Measurements from ENCODE around the gene EXOG. TPM values are rescaled to one million over a fixed set of nuclear protein-coding genes. Genes with fewer than 3 reads are reported as not detected.

The EXOG gene
- total and polyA plus RNA-seq, 2 donors (not counting 1 experiment from before 2014, with no cell fraction given) = 14.2 to 16.4 TPM

DNA sequence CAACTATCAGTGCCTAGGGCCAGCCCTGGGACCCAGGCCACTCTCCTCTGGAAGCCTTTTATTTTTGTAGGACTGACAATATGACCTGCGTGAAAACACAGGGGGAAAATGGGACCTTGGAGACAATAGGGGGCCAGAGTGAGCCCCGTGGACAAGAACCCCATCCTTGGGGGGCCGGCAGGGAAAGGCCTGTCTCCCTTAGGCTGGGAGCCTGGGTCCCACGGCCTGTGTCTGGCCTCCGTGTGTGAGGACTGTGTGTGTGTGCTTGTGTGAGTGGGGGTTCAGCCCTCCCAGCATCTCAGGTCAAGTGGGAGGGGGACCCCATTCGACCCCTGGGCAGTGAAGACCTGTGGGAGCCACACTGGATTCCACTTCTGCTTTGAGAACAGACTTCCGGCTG is 53.3 kb downstream of the EXOG start:
- Histone ChIP-seq H4K20me1 (ENCODE audit: control insufficient read depth, extremely low read depth, insufficient read depth, low read length) (no peaks in the 10 kb centered on the region), H3K79me2 (ENCODE audit: control insufficient read depth, insufficient read depth, low read length) (no peaks in the 10 kb centered on the region), H3K4me2 (ENCODE audit: extremely low read depth, insufficient read depth, low read length) (no peak overlapping the region), H3K27me3 (ENCODE audit: control insufficient read depth, insufficient read depth, low read length) (peaks cover 4% of the 10 kb centered on the region), H3K9me3 (ENCODE audit: control insufficient read depth, insufficient read depth, low read depth, low read length) (no peaks in the 10 kb centered on the region), H2AFZ (ENCODE audit: low read length) (no peak overlapping the region), H3K4me3 (replicated peaks in 1 of 4; ENCODE audit: control extremely low read depth in 1 of 4, insufficient read depth in 1 of 4, low read depth in 3 of 4, low read length in 4 of 4) (no peak overlapping the region), H3K27ac (ENCODE audit: insufficient read depth, low read length) (no peak overlapping the region), H3K4me1 (ENCODE audit: control insufficient read depth, extremely low read depth, insufficient read depth, low read length) (no peaks in the 10 kb centered on the region), H3K36me3 (ENCODE audit: control insufficient read depth, insufficient read depth, low read length) (no peaks in the 10 kb centered on the region), H3K9ac (ENCODE audit: insufficient read depth, low read length) (no peak overlapping the region)
- no peak for TF ChIP-seq EZH2 (IDR thresholded peaks at IDR 0.05; ENCODE audit: low read length, missing control alignments)
- TF ChIP-seq, protein P1, sequence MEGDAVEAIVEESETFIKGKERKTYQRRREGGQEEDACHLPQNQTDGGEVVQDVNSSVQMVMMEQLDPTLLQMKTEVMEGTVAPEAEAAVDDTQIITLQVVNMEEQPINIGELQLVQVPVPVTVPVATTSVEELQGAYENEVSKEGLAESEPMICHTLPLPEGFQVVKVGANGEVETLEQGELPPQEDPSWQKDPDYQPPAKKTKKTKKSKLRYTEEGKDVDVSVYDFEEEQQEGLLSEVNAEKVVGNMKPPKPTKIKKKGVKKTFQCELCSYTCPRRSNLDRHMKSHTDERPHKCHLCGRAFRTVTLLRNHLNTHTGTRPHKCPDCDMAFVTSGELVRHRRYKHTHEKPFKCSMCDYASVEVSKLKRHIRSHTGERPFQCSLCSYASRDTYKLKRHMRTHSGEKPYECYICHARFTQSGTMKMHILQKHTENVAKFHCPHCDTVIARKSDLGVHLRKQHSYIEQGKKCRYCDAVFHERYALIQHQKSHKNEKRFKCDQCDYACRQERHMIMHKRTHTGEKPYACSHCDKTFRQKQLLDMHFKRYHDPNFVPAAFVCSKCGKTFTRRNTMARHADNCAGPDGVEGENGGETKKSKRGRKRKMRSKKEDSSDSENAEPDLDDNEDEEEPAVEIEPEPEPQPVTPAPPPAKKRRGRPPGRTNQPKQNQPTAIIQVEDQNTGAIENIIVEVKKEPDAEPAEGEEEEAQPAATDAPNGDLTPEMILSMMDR (conservative IDR thresholded peaks at IDR 0.05 in 1 of 2, IDR thresholded peaks at IDR 0.05 in 1 of 2; ENCODE audit: low read depth in 1 of 2, low read length in 2 of 2) = no peak
- DNase-seq (ENCODE audit: low read depth in 2 of 2) = no peak

DNA sequence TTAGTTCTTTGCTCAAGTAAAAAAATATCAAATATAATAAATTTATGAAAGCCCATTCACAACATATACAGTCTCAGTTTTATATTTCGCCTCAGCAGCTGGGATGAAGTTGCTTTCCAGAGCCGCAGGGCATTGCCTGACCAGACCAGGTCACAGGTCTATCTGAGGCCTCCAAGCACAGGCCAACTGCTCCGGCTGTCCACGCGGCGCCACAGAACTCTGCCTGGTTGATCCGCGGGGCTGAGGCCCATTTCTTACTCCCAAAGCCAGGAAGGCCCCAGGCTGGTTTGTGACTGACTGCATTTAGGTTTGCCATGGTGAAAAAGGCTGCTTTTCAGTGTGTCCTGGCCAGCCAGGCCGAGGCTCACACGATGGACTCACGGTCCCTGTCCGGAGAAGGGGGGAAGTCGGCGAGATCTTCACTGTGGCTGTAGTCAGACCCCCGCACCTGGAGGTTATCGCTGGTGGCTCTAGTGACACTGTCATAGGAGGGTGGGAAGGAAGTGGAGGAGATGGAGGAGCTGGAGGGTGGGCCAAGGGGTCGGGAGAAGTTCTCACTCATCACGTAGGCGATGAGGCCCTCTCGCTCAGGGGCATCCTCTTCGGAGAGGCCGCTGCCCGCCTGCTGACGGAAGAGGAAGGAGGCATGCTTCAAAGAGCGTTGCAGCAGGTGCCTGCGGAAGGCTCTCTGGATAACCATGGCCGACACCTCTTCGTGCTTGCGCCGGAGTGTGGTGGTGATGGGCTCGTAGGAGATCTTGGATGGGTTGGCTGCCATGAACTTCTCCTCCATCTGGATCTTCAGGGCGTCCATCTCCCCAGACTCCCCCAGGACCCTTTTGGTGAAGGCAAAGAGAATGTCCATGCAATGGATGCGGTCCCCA is 54.1 kb downstream of the EXOG start:
- no peak overlapping the region for H2AFZ ChIP-seq (ENCODE audit: low read length)
- H3K4me2 ChIP-seq (ENCODE audit: extremely low read depth, insufficient read depth, low read length) = no peak overlapping the region
- no peak overlapping the region for H3K27ac ChIP-seq (ENCODE audit: insufficient read depth, low read length)
- H3K27me3 ChIP-seq (ENCODE audit: control insufficient read depth, insufficient read depth, low read length) = peaks cover 3% of the 10 kb centered on the region
- TF ChIP-seq, protein P1 (conservative IDR thresholded peaks at IDR 0.05 in 1 of 2, IDR thresholded peaks at IDR 0.05 in 1 of 2; ENCODE audit: low read depth in 1 of 2, low read length in 2 of 2) = no peak
- TF ChIP-seq EZH2 (IDR thresholded peaks at IDR 0.05; ENCODE audit: low read length, missing control alignments) = no peak
- H3K9ac ChIP-seq (ENCODE audit: insufficient read depth, low read length) = no peak overlapping the region
- no peaks in the 10 kb centered on the region for H4K20me1 ChIP-seq (ENCODE audit: control insufficient read depth, extremely low read depth, insufficient read depth, low read length)
- DNase-seq (ENCODE audit: low read depth in 2 of 2) = no peak
- H3K4me3 ChIP-seq (replicated peaks in 1 of 4; ENCODE audit: control extremely low read depth in 1 of 4, insufficient read depth in 1 of 4, low read depth in 3 of 4, low read length in 4 of 4) = no peak overlapping the region
- H3K36me3 ChIP-seq (ENCODE audit: control insufficient read depth, insufficient read depth, low read length) = no peaks in the 10 kb centered on the region
- H3K9me3 ChIP-seq (ENCODE audit: control insufficient read depth, insufficient read depth, low read depth, low read length) = no peaks in the 10 kb centered on the region
- no peaks in the 10 kb centered on the region for H3K4me1 ChIP-seq (ENCODE audit: control insufficient read depth, extremely low read depth, insufficient read depth, low read length)
- H3K79me2 ChIP-seq (ENCODE audit: control insufficient read depth, insufficient read depth, low read length) = no peaks in the 10 kb centered on the region

DNA sequence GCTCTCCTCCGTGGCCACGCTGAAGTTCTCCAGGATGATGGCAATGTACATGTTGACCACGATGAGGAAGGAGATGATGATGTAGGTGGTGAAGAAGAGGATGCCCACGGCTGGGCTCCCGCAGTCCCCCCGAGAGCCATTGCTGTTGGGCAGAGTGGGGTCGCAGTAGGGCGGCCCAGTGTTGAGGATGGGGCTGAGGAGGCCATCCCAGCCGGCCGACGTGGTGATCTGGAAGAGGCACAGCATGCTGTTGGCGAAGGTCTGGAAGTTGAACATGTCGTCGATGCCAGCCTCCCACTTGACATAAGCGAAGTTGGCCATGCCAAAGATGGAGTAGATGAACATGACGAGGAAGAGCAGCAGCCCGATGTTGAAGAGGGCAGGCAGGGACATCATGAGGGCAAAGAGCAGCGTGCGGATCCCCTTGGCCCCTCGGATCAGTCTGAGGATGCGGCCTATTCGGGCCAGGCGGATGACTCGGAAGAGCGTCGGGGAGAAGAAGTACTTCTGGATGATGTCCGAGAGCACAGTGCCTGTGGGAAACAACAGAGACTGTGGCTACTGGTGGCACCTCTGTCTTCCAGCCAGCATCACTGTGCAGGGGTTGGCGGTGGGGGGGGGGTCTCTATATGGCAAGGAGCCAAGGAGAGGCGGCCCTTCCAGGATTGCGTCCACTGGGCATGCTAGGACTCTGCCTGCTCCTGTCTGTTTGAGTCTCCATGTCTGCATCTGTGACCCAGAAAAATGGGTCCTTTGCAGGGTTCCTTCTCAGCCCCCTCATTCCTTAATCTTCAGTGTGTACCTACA is 55.1 kb downstream of the EXOG start:
- TF ChIP-seq, protein P1 (conservative IDR thresholded peaks at IDR 0.05 in 1 of 2, IDR thresholded peaks at IDR 0.05 in 1 of 2; ENCODE audit: low read depth in 1 of 2, low read length in 2 of 2) = no peak
- no peak for TF ChIP-seq EZH2 (IDR thresholded peaks at IDR 0.05; ENCODE audit: low read length, missing control alignments)
- Histone ChIP-seq H3K4me3 (replicated peaks in 1 of 4; ENCODE audit: control extremely low read depth in 1 of 4, insufficient read depth in 1 of 4, low read depth in 3 of 4, low read length in 4 of 4) (no peak overlapping the region), H3K36me3 (ENCODE audit: control insufficient read depth, insufficient read depth, low read length) (no peaks in the 10 kb centered on the region), H3K9ac (ENCODE audit: insufficient read depth, low read length) (no peak overlapping the region), H3K4me1 (ENCODE audit: control insufficient read depth, extremely low read depth, insufficient read depth, low read length) (no peaks in the 10 kb centered on the region), H3K9me3 (ENCODE audit: control insufficient read depth, insufficient read depth, low read depth, low read length) (no peaks in the 10 kb centered on the region), H2AFZ (ENCODE audit: low read length) (no peak overlapping the region), H3K27ac (ENCODE audit: insufficient read depth, low read length) (no peak overlapping the region), H3K27me3 (ENCODE audit: control insufficient read depth, insufficient read depth, low read length) (no peaks in the 10 kb centered on the region), H4K20me1 (ENCODE audit: control insufficient read depth, extremely low read depth, insufficient read depth, low read length) (no peaks in the 10 kb centered on the region), H3K79me2 (ENCODE audit: control insufficient read depth, insufficient read depth, low read length) (no peaks in the 10 kb centered on the region), H3K4me2 (ENCODE audit: extremely low read depth, insufficient read depth, low read length) (no peak overlapping the region)
- no peak for DNase-seq (ENCODE audit: low read depth in 2 of 2)

Measured in fibroblast of lung (primary cell).